ENCODE measurements around the gene HS1BP3.

HS1BP3 gene

GRCh38 chr2:20662308-20662937 is 11.5 kb upstream of the HS1BP3 start:
- H3K4me3 ChIP-seq (ENCODE audit: insufficient read depth, low read depth, low read length): no peak overlapping the region
- H3K4me1 ChIP-seq (ENCODE audit: control insufficient read depth, insufficient read depth, low read length): peaks cover 25% of the 10 kb centered on the region
- no peaks in the 10 kb centered on the region for H3K9me3 ChIP-seq (ENCODE audit: control insufficient read depth, low read length)
- no peak overlapping the region for H3K27ac ChIP-seq (ENCODE audit: insufficient read depth, low read depth, low read length, poor library complexity, severe bottlenecking)
- H3K36me3 ChIP-seq (ENCODE audit: control insufficient read depth, insufficient read depth, low read length): no peaks in the 10 kb centered on the region
- peaks cover 81% of the 10 kb centered on the region for H3K27me3 ChIP-seq (ENCODE audit: control insufficient read depth, insufficient read depth, low read length, poor library complexity, severe bottlenecking)
- WGBS, 2 experiments: 84 to 85% methylated on average over 5 of the region's 5 CpGs

- 39 to 41% methylated on average over 11 of the region's 11 CpGs for WGBS, 2 experiments
These were observed 10.8 kb upstream of the HS1BP3 start for GRCh38 chr2:20661421-20662307.

GRCh38 chr2:20660506-20661420 is 9.9 kb upstream of the HS1BP3 start:
- 73 to 76% methylated on average over 8 of the region's 8 CpGs for WGBS, 2 experiments
- Histone ChIP-seq H3K36me3 (ENCODE audit: control insufficient read depth, insufficient read depth, low read length) (no peaks in the 10 kb centered on the region), H3K9me3 (ENCODE audit: control insufficient read depth, low read length) (no peaks in the 10 kb centered on the region), H3K4me3 (ENCODE audit: insufficient read depth, low read depth, low read length) (no peak overlapping the region), H3K27ac (ENCODE audit: insufficient read depth, low read depth, low read length, poor library complexity, severe bottlenecking) (no peak overlapping the region), H3K27me3 (ENCODE audit: control insufficient read depth, insufficient read depth, low read length, poor library complexity, severe bottlenecking) (peaks cover 66% of the 10 kb centered on the region), H3K4me1 (ENCODE audit: control insufficient read depth, insufficient read depth, low read length) (peaks cover 33% of the 10 kb centered on the region)

More at GRCh38 chr2:20661421-20662307, 10.8 kb upstream of the HS1BP3 start:
- Histone ChIP-seq H3K27me3 (ENCODE audit: control insufficient read depth, insufficient read depth, low read length, poor library complexity, severe bottlenecking) (peaks cover 75% of the 10 kb centered on the region), H3K4me3 (ENCODE audit: insufficient read depth, low read depth, low read length) (no peak overlapping the region), H3K36me3 (ENCODE audit: control insufficient read depth, insufficient read depth, low read length) (no peaks in the 10 kb centered on the region), H3K27ac (ENCODE audit: insufficient read depth, low read depth, low read length, poor library complexity, severe bottlenecking) (no peak overlapping the region), H3K4me1 (ENCODE audit: control insufficient read depth, insufficient read depth, low read length) (peaks cover 30% of the 10 kb centered on the region), H3K9me3 (ENCODE audit: control insufficient read depth, low read length) (no peaks in the 10 kb centered on the region)

- no peak overlapping the region for H3K27ac ChIP-seq (ENCODE audit: insufficient read depth, low read depth, low read length, poor library complexity, severe bottlenecking)
- H3K4me3 ChIP-seq (ENCODE audit: insufficient read depth, low read depth, low read length): no peak overlapping the region
- no peaks in the 10 kb centered on the region for H3K9me3 ChIP-seq (ENCODE audit: control insufficient read depth, low read length)
- H3K27me3 ChIP-seq (ENCODE audit: control insufficient read depth, insufficient read depth, low read length, poor library complexity, severe bottlenecking): peaks cover 35% of the 10 kb centered on the region
- H3K36me3 ChIP-seq (ENCODE audit: control insufficient read depth, insufficient read depth, low read length): no peaks in the 10 kb centered on the region
- 65 to 77% methylated on average over 3 of the region's 4 CpGs for WGBS, 2 experiments
- peaks cover 23% of the 10 kb centered on the region for H3K4me1 ChIP-seq (ENCODE audit: control insufficient read depth, insufficient read depth, low read length)
These were observed 6.8 kb upstream of the HS1BP3 start for GRCh38 chr2:20657522-20658235.

- H3K4me1 ChIP-seq (ENCODE audit: control insufficient read depth, insufficient read depth, low read length): peaks cover 13% of the 10 kb centered on the region
- H3K36me3 ChIP-seq (ENCODE audit: control insufficient read depth, insufficient read depth, low read length): no peaks in the 10 kb centered on the region
- H3K27me3 ChIP-seq (ENCODE audit: control insufficient read depth, insufficient read depth, low read length, poor library complexity, severe bottlenecking): peaks cover 29% of the 10 kb centered on the region
- no peak overlapping the region for H3K27ac ChIP-seq (ENCODE audit: insufficient read depth, low read depth, low read length, poor library complexity, severe bottlenecking)
- no peaks in the 10 kb centered on the region for H3K9me3 ChIP-seq (ENCODE audit: control insufficient read depth, low read length)
- H3K4me3 ChIP-seq (ENCODE audit: insufficient read depth, low read depth, low read length): no peak overlapping the region
- 65 to 68% methylated on average over 7 of the region's 7 CpGs for WGBS, 2 experiments
These were observed 5.7 kb upstream of the HS1BP3 start for GRCh38 chr2:20656561-20656960.

GRCh38 chr2:20654535-20654813 is 3.6 kb upstream of the HS1BP3 start:
- 87 to 89% methylated on average over 2 of the region's 2 CpGs for WGBS, 2 experiments
- H3K9me3 ChIP-seq (ENCODE audit: control insufficient read depth, low read length): no peaks in the 10 kb centered on the region
- H3K4me1 ChIP-seq (ENCODE audit: control insufficient read depth, insufficient read depth, low read length): peaks cover 8% of the 10 kb centered on the region
- H3K36me3 ChIP-seq (ENCODE audit: control insufficient read depth, insufficient read depth, low read length): no peaks in the 10 kb centered on the region
- H3K4me3 ChIP-seq (ENCODE audit: insufficient read depth, low read depth, low read length): no peak overlapping the region
- H3K27ac ChIP-seq (ENCODE audit: insufficient read depth, low read depth, low read length, poor library complexity, severe bottlenecking): no peak overlapping the region
- H3K27me3 ChIP-seq (ENCODE audit: control insufficient read depth, insufficient read depth, low read length, poor library complexity, severe bottlenecking): peaks cover 15% of the 10 kb centered on the region

GRCh38 chr2:20653695-20654534 is 3.0 kb upstream of the HS1BP3 start:
- Histone ChIP-seq H3K4me3 (ENCODE audit: insufficient read depth, low read depth, low read length) (no peak overlapping the region), H3K36me3 (ENCODE audit: control insufficient read depth, insufficient read depth, low read length) (no peaks in the 10 kb centered on the region), H3K27me3 (ENCODE audit: control insufficient read depth, insufficient read depth, low read length, poor library complexity, severe bottlenecking) (peaks cover 9% of the 10 kb centered on the region), H3K4me1 (ENCODE audit: control insufficient read depth, insufficient read depth, low read length) (peaks cover 8% of the 10 kb centered on the region), H3K27ac (ENCODE audit: insufficient read depth, low read depth, low read length, poor library complexity, severe bottlenecking) (no peak overlapping the region), H3K9me3 (ENCODE audit: control insufficient read depth, low read length) (no peaks in the 10 kb centered on the region)
- 83 to 90% methylated on average over 7 of the region's 7 CpGs for WGBS, 2 experiments

- Histone ChIP-seq H3K27ac (ENCODE audit: insufficient read depth, low read depth, low read length, poor library complexity, severe bottlenecking) (no peak overlapping the region), H3K9me3 (ENCODE audit: control insufficient read depth, low read length) (no peaks in the 10 kb centered on the region)
- WGBS, 2 experiments: 93 to 95% methylated on average over 11 of the region's 11 CpGs
These were observed 2.0 kb upstream of the HS1BP3 start for GRCh38 chr2:20652673-20653575.

More at GRCh38 chr2:20652673-20653575, 2.0 kb upstream of the HS1BP3 start:
- peaks cover 8% of the 10 kb centered on the region for H3K27me3 ChIP-seq (ENCODE audit: control insufficient read depth, insufficient read depth, low read length, poor library complexity, severe bottlenecking)
- no peak overlapping the region for H3K4me3 ChIP-seq (ENCODE audit: insufficient read depth, low read depth, low read length)
- no peaks in the 10 kb centered on the region for H3K36me3 ChIP-seq (ENCODE audit: control insufficient read depth, insufficient read depth, low read length)
- H3K4me1 ChIP-seq (ENCODE audit: control insufficient read depth, insufficient read depth, low read length): peaks cover 8% of the 10 kb centered on the region

Data from ectodermal cell (in vitro differentiated cells).